ENCODE data around the gene PCDHGB3.
A peak's percentile ranks its signal among the peaks of the same experiment; 100 is the strongest.
"Not testable (repeated sequence)": the region's sequence is repeated elsewhere in the genome, so short reads cannot be mapped to it uniquely, and the experiment has no call there.

PCDHGB3 gene

DNA sequence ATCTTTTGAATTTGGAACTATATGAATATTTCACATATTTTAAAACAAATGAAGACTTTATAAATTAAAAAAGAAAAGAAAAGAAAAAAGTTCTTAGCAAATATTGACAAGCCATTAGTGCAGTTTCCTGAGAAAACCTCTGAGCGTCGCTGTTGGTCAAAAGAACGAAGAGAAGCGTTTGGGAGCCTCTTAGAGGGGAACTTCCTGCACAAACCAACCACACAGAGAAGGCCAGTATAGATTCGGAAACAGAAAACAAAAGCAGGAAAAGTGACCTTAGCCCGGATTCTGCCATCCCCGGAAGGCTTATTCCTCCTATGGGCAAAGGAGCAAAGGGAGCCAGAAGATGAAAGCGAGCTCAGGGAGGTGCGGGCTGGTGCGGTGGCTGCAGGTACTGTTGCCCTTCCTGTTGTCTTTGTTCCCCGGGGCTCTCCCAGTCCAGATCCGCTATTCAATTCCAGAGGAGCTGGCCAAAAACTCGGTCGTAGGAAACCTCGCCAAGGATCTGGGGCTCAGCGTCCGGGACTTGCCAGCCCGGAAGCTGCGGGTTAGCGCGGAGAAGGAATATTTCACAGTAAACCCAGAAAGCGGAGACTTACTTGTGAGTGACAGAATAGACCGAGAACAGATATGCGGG lies 10.1 kb upstream of the PCDHGB3 start, which contains the start of gene PCDHGB2:
TSS of gene PCDHGB2 (plus strand) at position 205 of the 637 bp plus-strand sequence. CDS start at position 347, 142 bp downstream.
- peak; percentile 31 to 43 (median 38) for DNase-seq

DNA sequence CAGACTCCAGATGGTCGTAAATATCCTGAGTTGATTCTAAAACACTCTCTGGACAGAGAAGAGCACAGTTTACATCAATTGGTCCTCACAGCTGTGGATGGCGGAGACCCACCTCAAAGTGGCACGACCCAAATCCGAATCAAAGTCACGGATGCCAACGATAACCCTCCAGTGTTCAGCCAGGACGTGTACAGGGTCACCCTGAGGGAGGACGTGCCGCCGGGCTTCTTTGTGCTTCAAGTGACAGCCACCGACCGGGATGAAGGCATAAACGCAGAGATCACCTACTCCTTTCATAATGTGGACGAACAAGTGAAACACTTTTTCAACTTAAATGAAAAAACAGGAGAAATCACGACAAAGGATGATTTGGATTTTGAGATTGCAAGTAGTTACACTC lies 9.4 kb upstream of the PCDHGB3 start:
- no peak for DNase-seq

DNA sequence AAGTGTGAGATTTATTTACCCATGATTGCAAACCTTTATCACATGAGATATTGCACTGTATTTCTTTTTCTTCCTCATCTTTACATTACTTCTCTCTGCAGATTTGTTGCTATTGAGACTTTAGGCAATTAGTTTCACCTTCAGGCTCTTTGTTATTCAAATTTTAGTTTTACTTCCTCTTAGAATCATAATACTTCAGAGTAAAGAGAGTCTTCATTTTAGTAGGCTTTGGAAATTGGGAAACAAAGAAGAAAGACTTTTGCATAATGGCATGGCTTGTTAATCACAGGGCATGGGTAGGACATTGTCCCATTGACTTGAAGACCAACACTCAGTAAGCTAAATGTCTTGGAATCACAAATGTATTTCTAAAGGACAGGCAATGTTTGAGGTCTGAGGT lies 7.3 kb upstream of the PCDHGB3 start:
- DNase-seq = no peak

- no peak for DNase-seq
Observed at GRCh38 chr5:141363952-141364660, 5.9 kb upstream of the PCDHGB3 start, which contains the start of gene PCDHGA5. Gene PCDHGA5, plus strand, starts transcription at chr5:141364162. Its CDS starts 169 bp downstream, at chr5:141364331.

GRCh38 chr5:141366016-141366896 lies 3.8 kb upstream of the PCDHGB3 start:
- DNase-seq = no peak

GRCh38 chr5:141371572-141372475 lies 1.8 kb downstream of the PCDHGB3 start:
- DNase-seq = no peak

DNA sequence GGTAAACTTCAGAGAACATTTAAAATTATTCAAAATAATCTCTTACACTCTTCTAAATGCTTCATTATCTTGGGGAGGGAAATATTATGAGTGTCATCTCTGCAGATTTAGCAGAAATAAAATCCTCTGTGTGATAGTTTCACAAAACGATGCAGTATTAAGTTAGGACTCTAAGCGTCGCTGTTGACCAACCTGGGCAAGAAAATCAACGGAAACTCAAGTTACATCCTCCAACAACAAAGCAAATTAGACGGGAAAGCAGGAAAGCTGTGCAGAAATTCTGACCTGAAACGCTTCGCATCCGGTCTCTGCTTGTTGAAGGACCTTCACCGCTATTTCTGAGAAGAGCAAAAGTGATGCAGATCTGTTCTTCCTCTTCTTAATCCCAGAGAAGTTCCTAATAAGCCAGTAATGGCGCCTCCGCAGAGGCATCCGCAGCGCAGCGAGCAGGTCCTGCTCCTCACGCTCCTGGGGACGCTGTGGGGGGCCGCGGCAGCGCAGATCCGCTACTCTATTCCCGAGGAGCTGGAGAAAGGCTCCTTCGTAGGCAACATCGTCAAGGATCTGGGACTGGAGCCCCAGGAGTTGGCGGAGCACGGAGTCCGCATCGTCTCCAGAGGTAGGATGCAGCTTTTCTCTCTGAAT lies 3.8 kb downstream of the PCDHGB3 start, which contains the start of gene PCDHGA6:
TSS of gene PCDHGA6 (plus strand) at position 219 of the 645 bp plus-strand sequence. CDS start at position 412, 193 bp downstream.
- no peak for DNase-seq

DNA sequence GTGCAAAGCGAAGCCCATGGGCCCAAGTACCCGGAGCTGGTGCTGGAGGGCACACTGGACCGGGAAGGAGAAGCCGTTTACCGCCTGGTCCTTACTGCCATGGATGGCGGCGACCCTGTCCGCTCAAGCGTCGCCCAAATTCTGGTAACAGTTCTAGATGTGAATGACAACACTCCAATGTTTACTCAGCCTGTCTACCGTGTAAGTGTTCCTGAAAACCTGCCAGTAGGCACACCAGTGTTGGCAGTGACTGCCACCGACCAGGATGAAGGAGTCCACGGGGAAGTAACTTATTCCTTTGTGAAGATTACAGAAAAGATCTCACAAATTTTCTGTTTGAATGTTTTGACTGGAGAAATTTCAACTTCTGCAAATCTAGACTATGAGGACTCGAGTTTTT lies 4.6 kb downstream of the PCDHGB3 start:
- DNase-seq = no peak

DNA sequence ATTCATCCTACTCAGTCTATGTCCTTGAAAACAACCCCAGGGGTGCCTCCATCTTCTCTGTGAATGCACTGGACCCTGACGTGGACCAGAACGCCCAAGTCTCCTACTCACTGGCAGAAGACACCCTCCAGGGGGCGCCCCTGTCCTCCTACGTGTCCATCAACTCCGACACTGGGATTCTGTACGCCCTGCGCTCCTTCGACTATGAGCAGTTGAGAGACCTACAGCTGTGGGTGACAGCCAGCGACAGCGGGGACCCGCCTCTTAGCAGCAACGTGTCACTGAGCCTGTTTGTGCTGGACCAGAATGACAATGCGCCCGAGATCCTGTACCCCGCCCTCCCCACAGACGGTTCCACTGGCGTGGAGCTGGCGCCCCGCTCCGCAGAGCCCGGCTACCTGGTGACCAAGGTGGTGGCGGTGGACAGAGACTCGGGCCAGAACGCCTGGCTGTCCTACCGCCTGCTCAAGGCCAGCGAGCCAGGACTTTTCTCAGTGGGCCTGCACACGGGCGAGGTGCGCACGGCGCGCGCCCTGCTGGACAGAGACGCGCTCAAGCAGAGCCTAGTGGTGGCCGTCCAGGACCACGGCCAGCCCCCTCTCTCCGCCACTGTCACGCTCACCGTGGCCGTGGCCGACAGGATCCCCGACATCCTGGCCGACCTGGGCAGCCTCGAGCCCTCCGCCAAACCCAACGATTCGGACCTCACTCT lies 5.6 kb downstream of the PCDHGB3 start:
- not testable (repeated sequence) for DNase-seq

DNA sequence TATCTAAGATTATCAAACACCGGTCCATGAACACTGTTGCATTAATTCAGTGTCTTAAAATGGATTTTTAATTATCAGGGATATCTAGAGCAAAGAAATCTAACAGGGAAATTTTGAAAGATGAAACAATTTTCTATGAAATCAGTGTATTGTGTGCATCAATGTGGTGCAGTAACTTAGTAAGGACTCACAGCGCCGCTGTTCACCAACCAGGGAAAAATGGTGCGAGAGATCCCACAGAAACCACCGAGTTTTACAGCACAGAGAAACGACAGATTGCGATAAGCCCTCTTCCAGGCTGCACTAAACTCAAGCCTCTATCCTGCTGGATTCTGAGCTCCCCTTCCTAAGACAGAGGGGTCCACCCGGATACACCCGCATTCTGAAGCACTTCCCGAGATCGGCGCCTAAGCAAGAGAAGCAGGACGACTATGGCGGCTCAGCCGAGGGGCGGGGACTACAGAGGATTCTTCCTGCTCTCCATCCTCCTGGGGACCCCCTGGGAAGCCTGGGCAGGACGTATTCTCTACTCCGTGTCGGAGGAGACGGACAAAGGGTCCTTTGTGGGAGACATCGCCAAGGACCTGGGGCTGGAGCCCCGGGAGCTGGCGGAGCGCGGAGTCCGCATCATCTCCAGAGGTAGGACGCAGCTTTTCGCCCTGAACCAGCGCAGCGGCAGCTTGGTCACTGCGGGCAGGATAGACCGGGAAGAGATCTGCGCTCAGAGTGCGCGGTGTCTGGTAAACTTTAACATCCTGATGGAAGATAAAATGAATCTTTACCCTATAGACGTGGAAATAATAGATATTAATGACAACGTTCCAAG lies 12.6 kb downstream of the PCDHGB3 start, which contains the start of gene PCDHGA7:
TSS of gene PCDHGA7 (plus strand) at position 274 of the 826 bp plus-strand sequence. CDS start at position 432, 158 bp downstream.
- DNase-seq = peak in 1 of 3 donors; percentile 7

GRCh38 chr5:141383345-141383744 lies 13.3 kb downstream of the PCDHGB3 start:
- no peak for DNase-seq

DNA sequence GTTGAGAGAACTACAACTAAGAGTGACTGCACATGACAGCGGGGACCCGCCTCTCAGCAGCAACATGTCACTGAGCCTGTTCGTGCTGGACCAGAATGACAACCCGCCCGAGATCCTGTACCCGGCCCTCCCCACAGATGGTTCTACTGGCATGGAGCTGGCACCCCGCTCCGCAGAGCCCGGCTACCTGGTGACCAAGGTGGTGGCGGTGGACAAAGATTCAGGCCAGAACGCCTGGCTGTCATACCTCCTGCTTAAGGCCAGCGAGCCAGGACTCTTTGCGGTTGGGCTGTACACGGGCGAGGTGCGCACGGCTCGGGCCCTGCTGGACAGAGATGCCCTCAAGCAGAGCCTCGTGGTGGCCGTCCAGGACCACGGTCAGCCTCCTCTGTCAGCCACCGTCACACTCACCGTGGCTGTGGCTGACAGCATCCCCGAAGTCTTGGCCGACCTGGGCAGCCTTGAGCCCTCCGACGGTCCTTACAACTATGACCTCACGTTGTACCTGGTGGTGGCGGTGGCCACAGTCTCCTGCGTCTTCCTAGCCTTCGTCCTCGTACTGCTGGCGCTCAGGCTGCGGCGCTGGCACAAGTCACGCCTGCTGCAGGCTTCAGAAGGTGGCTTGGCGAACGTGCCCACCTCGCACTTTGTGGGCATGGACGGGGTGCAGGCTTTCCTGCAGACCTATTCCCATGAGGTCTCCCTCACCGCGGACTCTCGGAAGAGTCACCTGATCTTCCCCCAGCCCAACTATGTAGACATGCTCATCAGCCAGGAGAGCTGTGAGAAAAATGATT lies 14.6 kb downstream of the PCDHGB3 start:
- DNase-seq = no peak

DNA sequence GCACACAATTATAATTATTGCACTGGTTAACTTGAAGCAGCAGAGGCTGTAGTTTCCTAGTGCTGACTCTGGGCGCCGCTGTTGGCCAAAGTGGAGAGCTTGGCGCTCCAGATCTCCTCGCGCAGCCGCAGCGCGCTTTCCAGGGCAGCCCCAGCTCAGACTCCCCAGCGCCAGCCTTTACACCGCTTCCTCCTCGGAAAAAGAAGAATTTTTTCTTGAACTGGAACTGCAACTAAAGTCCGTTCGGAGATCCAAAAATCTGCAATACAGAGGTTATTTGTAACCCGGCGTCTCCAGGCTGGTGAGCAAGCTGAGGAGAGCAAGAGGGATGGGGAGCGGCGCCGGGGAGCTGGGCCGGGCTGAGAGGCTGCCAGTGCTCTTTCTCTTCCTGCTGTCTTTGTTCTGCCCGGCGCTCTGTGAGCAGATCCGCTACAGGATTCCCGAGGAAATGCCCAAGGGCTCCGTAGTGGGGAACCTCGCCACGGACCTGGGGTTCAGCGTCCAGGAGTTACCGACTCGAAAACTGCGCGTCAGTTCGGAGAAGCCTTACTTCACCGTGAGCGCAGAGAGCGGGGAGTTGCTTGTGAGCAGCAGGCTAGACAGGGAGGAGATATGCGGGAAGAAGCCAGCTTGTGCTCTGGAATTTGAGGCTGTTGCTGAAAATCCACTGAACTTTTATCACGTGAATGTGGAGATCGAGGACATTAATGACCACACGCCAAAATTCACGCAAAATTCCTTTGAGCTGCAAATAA lies 17.7 kb downstream of the PCDHGB3 start, which contains the start of gene PCDHGB4:
TSS of gene PCDHGB4 (plus strand) at position 142 of the 755 bp plus-strand sequence. CDS start at position 329, 187 bp downstream.
- peak; percentile 43 to 60 (median 56) for DNase-seq

- DNase-seq = no peak
Observed at GRCh38 chr5:141388661-141389060, 18.6 kb downstream of the PCDHGB3 start.

DNA sequence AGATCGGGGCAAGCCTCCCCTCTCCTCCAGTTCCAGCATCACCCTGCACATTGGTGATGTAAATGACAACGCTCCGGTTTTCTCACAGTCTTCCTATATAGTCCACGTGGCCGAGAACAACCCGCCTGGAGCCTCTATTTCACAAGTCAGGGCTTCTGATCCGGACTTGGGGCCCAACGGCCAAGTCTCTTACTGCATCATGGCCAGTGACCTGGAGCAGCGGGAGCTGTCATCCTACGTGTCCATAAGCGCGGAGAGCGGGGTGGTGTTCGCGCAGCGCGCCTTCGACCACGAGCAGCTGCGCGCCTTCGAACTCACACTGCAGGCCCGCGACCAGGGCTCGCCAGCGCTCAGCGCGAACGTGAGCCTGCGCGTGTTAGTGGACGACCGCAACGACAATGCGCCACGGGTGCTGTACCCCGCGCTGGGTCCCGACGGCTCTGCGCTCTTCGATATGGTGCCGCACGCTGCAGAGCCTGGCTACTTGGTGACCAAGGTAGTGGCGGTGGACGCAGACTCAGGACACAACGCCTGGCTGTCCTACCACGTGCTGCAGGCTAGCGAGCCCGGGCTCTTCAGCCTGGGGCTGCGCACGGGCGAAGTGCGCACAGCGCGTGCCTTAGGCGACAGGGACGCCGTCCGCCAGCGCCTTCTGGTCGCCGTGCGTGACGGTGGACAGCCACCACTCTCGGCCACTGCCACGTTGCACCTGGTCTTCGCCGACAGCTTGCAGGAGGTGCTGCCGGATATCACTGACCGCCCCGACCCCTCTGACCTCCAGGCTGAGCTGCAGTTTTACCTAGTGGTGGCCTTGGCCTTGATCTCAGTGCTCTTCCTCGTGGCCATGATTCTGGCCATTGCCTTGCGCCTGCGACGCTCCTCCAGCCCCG lies 19.4 kb downstream of the PCDHGB3 start:
- no peak for DNase-seq

DNA sequence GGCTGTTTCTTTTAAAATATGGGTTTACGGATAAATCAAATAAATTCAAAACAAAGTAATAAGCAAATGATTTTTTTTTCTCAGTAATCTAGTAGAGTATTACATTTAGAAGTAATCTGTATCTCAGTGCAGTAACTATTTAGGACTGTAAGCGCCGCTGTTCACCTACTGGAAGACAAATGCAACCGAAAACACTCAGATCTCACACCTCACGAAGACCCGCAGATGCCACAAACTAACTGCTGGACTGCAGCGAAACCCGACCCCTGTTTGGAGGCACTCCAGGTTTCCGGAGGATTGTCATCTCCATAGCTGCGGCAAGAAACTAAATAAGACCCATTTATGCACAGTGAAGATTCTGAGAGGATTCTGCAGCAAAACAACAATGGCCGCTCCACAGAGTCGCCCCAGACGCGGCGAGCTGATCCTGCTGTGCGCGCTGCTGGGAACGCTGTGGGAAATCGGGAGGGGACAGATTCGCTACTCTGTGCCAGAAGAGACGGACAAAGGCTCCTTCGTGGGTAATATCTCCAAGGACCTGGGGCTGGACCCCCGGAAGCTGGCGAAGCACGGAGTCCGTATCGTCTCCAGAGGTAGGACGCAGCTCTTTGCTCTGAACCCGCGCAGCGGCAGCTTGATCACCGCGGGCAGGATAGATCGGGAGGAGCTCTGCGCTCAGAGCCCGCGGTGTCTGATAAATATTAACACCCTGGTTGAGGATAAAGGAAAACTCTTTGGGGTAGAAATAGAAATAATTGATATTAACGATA lies 22.6 kb downstream of the PCDHGB3 start, which contains the start of gene PCDHGA8:
TSS of gene PCDHGA8 (plus strand) at position 205 of the 770 bp plus-strand sequence. CDS start at position 386, 181 bp downstream.
- DNase-seq = no peak

Data from suppressor macrophage treated with lipopolysaccharide for 1 hour (primary cell).